GM19397 (cell line): ENCODE data around the gene RFK.
"Not testable (repeated sequence)": the region's sequence is repeated elsewhere in the genome, so short reads cannot be mapped to it uniquely, and the experiment has no call there.

Experiments used
- ATAC-seq: cut with Tn5 transposase; IDR thresholded peaks from one replicate; pipeline ENCODE4 v1.9.1; 2021; ENCODE audit warnings: mild to moderate bottlenecking, moderate library complexity; ENCODE audit not compliant: unreplicated experiment

RFK gene

DNA sequence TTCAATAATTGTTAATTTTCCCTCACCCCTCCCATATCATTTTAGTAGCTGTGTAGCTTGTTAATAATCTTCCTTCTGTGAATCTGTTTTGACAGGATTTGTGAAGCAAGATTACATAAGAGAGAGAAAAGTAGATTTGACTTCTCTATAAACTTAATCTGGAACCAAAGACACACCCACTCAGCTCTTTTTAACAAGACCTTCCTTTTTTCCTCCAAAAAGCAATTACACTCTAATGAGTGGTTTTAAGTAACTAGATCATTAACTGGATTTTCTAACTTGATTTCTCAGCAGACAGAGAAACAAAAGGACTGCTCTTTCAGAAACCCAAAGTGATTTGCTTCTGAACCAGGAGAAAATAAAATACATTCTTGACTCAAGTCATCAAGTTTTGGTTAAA is 21.9 kb downstream of the RFK start:
- ATAC-seq: no peak

DNA sequence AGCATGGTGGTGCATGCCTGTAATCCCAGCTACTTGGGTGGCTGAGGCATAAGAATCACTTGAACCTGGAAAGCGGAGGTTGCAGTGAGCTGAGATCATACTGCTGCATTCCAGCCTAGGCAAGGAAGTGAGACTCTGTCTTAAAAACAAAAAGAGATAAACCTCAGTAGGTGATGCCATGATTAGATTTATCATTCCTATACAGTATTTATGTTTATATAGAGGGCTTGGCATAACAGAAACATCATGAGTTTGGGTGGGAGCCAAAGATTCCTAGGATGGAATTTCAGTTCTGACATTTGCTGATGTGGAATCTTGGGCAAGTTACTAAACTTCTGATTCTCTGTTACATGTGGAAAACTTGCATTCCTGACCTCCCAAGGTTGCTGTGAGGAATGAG is 22.3 kb downstream of the RFK start:
- no peak for ATAC-seq

DNA sequence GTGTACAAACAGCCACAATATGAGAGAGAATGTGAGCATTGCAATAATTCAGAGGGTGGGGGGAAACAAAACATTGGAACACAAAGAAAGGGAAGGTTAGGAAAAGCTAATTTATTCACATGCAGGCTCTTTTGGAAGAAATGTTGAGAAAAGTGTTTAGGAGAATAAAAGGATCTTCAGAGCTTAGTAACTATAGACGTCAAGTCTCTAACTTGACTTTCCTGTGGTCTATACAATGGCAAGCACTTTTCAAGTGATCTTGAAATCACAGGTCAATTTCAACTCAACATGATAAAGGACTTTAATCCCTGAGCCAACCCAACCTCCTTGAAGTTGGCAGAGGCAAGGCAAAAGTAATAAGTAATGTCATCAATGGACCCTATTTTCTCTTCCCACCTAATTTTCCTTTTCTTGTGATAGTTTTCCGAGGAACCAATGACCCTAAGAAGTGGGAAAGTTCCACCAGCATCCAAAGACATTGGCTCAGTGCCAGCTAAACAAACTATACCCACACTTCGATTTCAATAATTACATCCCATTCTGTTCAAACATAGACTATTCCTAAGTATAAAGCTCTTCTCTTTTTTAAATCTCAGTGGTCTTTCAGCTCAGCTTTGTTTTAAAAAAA is 23.7 kb downstream of the RFK start:
- no peak for ATAC-seq

DNA sequence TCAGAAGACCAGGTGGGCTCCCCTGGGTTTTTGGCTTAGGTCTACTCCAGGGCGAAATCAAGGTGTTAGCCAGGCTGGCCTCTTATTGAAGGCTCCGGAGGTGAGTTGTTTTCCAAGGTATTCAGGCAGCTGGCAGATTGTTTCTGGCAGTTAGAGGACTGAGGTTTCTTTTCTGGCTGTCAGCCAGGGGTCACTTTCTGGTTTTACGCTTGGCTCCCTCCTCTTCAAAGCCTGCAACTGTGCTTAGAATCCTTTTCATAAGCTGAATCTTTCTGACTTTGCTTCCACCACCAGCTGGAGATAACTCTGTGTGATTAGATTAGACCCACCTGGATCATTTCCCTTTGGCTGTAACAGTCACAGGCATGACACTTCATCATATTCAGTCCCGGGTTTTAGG is 24.6 kb downstream of the RFK start:
- ATAC-seq: no peak

- ATAC-seq: no peak
Measured at GRCh38 chr9:76366275-76366674, 28.0 kb downstream of the RFK start.

- no peak for ATAC-seq
Measured at GRCh38 chr9:76365028-76365427, 29.2 kb downstream of the RFK start.

DNA sequence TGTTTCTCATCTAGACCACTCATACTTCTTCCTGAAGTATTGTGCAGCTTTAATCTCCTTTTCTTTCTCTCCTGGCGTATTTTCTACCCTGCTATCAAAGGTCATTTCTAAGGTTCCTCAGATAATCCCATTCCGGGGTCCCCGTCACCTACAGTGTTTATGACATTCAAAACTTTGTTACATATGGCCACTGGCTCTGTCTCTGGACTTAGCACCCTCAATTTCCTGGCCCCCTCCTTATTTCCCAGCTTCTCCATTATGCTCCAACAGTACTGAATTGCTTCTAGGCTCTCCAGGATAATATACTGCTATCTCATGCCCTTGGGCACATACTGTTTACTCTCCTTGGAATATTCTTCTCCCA is 31.2 kb downstream of the RFK start:
- no peak for ATAC-seq

DNA sequence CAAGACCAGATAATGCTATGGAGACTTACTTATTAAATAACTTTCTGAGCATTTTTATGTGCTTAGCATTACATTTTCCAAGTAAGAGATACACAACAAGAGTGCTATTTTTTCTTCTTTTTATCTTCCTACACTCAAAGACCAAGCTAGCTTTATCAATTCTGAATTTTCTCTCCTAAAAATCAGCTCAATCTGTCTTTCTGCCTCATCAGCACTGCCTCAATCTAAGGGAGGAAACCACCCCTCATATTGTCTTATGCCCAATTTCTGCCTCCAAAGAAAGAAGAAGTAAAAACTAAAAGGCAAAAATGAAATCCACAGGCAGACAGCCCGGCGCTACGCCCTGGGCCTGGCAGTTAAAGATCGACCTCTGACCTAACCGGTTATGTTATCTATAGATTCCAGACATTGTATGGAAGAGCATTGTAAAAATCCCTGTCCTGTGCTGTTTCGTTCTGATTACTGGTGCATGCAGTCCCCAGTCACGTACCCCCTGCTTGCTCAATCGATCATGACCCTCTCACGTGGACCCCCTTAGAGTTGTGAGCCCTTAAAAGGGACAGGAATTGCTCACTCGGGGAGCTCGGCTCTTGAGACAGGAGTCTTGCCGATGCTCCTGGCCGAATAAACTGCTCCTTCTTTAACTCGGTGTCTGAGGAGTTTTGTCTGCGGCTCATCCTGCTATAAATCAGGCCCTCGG is 31.7 kb downstream of the RFK start:
- not testable (repeated sequence) for ATAC-seq

DNA sequence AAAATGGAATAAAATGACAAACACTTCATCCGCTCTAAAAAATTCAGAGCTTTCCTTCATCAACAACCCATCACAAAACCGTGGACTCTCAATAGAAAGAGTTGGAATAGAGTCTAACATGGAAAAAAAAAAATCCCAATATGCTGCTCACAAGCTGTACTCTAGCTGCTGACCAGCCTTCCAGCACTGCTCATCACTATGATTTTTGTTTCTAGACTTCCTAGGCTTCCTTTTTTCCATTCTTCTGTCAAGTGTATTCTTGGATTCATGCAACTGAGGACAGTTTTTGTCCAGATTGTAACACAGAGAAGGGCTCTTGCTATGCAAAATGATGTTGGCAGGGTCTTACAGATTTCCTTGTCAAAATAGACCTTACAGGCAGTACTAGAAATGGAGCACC is 34.5 kb downstream of the RFK start:
- ATAC-seq: no peak

GRCh38 chr9:76359365-76359764 is 34.9 kb downstream of the RFK start:
- no peak for ATAC-seq

DNA sequence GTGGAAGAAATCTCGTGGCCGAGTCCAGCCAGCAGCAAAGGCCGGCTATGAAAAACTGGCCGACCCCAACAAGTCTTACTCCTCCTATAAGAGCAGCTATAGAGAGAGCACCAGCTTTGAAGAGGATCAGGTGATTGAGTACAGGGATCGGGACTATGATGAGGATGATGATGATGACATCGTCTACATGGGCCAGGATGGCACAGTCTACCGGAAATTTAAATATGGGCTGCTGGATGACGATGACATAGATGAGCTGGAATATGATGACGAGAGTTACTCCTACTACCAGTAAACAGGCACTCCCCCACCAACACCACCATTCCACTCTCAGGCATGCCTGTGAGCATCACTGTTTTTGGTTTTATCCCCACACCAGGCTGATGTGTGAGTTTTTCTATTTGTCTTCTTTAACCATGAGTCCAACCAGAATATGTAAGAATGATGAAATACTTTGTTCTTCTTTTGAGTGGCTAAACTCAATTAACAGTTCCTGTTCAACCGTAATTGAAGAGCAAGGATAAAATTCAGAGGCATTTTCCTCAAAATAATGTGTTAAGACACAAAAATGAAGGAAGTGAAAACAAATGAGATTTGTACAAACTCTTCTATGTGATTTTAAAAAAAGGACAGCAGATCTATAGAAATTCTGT is 35.5 kb downstream of the RFK start:
- ATAC-seq: no peak

GRCh38 chr9:76357555-76357954 is 36.7 kb downstream of the RFK start:
- no peak for ATAC-seq

DNA sequence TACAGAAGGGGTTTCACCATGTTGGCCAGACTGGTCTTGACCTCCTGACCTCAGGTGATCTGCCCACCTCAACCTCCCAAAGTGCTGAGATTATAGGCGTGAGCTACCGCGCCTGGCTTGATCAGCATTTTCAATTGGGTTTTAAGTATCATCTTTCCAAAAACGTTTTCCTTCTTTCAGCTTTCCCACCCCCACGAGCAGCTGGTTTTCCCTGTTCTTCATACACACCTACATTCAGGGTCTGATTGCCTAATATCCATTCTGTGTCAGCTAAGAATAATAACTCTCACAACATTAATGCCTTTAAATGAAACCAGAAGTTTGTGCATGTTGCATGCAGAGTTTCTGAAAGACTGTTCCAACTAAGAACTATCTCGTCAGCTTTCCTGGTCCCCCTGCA is 38.3 kb downstream of the RFK start:
- ATAC-seq: no peak

- no peak for ATAC-seq
Measured at GRCh38 chr9:76354221-76354620, 40.0 kb downstream of the RFK start.

DNA sequence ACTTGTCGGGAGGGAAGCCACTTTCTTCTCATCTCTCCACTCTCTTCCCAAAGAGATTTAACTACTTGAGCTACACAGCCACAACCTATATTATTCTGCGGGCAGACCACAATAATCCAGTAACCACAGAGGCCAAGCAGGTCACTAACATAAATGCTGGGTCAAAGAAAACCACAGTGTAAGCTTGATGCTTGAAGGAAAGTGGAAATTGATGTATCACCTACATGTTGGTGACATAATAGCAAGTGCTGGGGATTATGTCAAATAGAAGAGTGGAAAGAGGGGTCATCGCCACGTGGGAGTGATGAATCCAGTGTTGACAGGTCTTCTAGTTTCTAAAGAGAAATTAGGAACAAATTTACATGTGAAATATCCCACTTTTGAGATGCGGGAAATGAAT is 40.9 kb downstream of the RFK start:
- no peak for ATAC-seq

GRCh38 chr9:76352026-76352620 is 42.1 kb downstream of the RFK start:
- no peak for ATAC-seq

DNA sequence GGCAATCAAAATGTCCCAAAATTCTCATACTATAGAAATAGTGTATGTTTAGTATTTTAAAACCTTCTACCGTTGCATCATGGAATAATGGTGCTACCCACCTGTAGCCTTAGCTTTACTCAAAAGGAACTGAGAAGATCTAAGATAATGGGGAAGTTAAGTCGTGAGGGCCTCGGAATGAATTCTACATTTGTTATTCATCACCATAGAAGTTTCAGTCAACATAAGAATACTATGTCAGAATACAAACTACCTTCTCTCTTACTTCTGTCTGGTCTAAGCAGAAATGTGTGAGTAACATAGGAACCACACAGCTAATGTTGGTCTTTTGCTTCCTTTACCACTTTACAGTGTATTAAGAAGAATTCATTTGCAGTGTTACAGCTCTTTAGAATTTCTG is 43.2 kb downstream of the RFK start:
- no peak for ATAC-seq

DNA sequence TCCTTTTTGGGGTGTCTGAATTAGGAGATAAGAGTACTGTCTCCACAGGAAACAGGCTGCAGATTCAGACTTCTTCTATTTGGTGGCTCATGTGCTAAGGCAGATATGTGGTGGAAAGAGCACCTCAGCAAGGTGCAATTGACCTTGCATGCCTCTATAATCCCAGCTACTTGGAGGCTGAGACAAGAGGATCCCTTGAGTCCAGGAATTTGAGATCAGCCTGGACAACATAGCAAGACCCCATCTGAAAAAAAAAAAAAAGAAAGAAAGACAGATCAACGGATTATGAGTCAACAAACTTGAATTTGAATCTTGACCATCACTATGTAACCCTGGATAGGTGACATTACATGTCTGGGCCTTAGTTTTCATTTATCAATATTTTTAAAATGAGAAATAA is 44.4 kb downstream of the RFK start:
- ATAC-seq: no peak

DNA sequence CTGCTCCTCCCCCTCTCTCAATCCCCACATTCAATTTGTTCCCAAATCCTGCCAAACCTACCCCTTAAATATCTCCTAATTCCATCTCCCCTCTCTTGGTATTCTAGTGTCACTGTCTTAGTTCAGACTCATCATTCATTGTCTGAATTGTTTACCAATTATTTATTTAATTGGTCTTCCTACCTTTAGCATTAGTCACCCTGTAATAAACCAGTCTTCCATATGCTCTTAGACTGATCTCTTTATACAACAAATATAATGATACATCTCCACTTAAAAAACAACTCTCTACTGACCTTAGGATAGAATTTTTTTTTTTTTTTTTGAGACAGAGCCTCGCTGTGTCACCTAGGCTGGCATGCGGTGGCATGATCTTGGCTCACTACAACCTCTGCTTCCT is 51.4 kb downstream of the RFK start:
- no peak for ATAC-seq

- no peak for ATAC-seq
Measured at GRCh38 chr9:76342201-76342600, 52.0 kb downstream of the RFK start.

GRCh38 chr9:76341616-76342015 is 52.6 kb downstream of the RFK start:
- no peak for ATAC-seq

GRCh38 chr9:76338418-76338817 is 55.8 kb downstream of the RFK start:
- no peak for ATAC-seq
